ENCODE data around the gene KEL. TPM values are rescaled to one million over a fixed set of nuclear protein-coding genes. Genes with fewer than 3 reads are reported as not detected.

The KEL gene
- total RNA-seq, 1 donor from 2014 or later: 1.5 TPM

- Mint-ChIP-seq H3K27ac (ENCODE audit: unreplicated experiment) (no peak overlapping the region), H3K27me3 (ENCODE audit: unreplicated experiment) (peaks cover 22% of the 10 kb centered on the region), H3K4me1 (ENCODE audit: unreplicated experiment) (peaks cover 11% of the 10 kb centered on the region), H3K9me3 (ENCODE audit: unreplicated experiment) (no peaks in the 10 kb centered on the region), H3K4me3 (ENCODE audit: unreplicated experiment) (no peak overlapping the region), H3K36me3 (ENCODE audit: unreplicated experiment) (no peaks in the 10 kb centered on the region)
- no peak for DNase-seq (ENCODE audit: extremely low spot score, unreplicated experiment)
- TF ChIP-seq, protein P1, sequence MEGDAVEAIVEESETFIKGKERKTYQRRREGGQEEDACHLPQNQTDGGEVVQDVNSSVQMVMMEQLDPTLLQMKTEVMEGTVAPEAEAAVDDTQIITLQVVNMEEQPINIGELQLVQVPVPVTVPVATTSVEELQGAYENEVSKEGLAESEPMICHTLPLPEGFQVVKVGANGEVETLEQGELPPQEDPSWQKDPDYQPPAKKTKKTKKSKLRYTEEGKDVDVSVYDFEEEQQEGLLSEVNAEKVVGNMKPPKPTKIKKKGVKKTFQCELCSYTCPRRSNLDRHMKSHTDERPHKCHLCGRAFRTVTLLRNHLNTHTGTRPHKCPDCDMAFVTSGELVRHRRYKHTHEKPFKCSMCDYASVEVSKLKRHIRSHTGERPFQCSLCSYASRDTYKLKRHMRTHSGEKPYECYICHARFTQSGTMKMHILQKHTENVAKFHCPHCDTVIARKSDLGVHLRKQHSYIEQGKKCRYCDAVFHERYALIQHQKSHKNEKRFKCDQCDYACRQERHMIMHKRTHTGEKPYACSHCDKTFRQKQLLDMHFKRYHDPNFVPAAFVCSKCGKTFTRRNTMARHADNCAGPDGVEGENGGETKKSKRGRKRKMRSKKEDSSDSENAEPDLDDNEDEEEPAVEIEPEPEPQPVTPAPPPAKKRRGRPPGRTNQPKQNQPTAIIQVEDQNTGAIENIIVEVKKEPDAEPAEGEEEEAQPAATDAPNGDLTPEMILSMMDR (IDR thresholded peaks at IDR 0.05): no peak
These were observed 40.7 kb upstream of the KEL start for GRCh38 chr7:143002898-143003297.

GRCh38 chr7:143002106-143002505 lies 39.9 kb upstream of the KEL start:
- TF ChIP-seq, protein P1 (IDR thresholded peaks at IDR 0.05): peak; percentile 38
- peaks cover 21% of the 10 kb centered on the region for H3K27me3 Mint-ChIP-seq (ENCODE audit: unreplicated experiment)

DNA sequence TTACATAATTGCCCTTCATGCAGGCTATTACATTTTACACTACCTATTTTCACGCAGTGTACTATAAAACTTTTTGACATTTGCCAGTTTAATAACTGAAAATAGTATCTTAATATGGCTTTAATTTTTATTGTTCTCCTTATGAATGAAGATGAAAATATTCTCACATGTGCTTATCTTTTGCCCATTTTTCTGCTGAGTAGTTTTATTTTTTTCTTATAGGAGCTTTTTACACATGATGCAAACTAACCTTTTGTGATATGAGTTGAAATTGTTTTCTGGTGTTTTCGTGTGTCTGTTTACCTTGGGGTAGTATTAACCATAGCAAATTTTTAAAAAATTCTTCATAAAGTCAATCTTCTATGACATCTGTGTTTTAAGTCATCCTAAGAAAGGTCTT lies 38.5 kb upstream of the KEL start:
- no peak overlapping the region for H3K4me3 Mint-ChIP-seq (ENCODE audit: unreplicated experiment)
- peaks cover 18% of the 10 kb centered on the region for H3K27me3 Mint-ChIP-seq (ENCODE audit: unreplicated experiment)
- no peak overlapping the region for H3K27ac Mint-ChIP-seq (ENCODE audit: unreplicated experiment)
- H3K4me1 Mint-ChIP-seq (ENCODE audit: unreplicated experiment): peaks cover 10% of the 10 kb centered on the region
- no peaks in the 10 kb centered on the region for H3K9me3 Mint-ChIP-seq (ENCODE audit: unreplicated experiment)
- DNase-seq (ENCODE audit: extremely low spot score, unreplicated experiment): no peak
- no peaks in the 10 kb centered on the region for H3K36me3 Mint-ChIP-seq (ENCODE audit: unreplicated experiment)
- TF ChIP-seq, protein P1 (IDR thresholded peaks at IDR 0.05): no peak

More at GRCh38 chr7:143002106-143002505, 39.9 kb upstream of the KEL start:
- H3K27ac Mint-ChIP-seq (ENCODE audit: unreplicated experiment): no peak overlapping the region
- no peak for DNase-seq (ENCODE audit: extremely low spot score, unreplicated experiment)
- H3K4me1 Mint-ChIP-seq (ENCODE audit: unreplicated experiment): peaks cover 10% of the 10 kb centered on the region
- H3K36me3 Mint-ChIP-seq (ENCODE audit: unreplicated experiment): no peaks in the 10 kb centered on the region
- H3K4me3 Mint-ChIP-seq (ENCODE audit: unreplicated experiment): no peak overlapping the region
- H3K9me3 Mint-ChIP-seq (ENCODE audit: unreplicated experiment): no peaks in the 10 kb centered on the region

- TF ChIP-seq, protein P1 (IDR thresholded peaks at IDR 0.05): no peak
- H3K27ac Mint-ChIP-seq (ENCODE audit: unreplicated experiment): no peak overlapping the region
- no peaks in the 10 kb centered on the region for H3K9me3 Mint-ChIP-seq (ENCODE audit: unreplicated experiment)
- peaks cover 26% of the 10 kb centered on the region for H3K27me3 Mint-ChIP-seq (ENCODE audit: unreplicated experiment)
- no peak overlapping the region for H3K4me3 Mint-ChIP-seq (ENCODE audit: unreplicated experiment)
- H3K36me3 Mint-ChIP-seq (ENCODE audit: unreplicated experiment): no peaks in the 10 kb centered on the region
- peaks cover 6% of the 10 kb centered on the region for H3K4me1 Mint-ChIP-seq (ENCODE audit: unreplicated experiment)
- DNase-seq (ENCODE audit: extremely low spot score, unreplicated experiment): no peak
These were observed 37.6 kb upstream of the KEL start for GRCh38 chr7:142999793-143000192.

DNA sequence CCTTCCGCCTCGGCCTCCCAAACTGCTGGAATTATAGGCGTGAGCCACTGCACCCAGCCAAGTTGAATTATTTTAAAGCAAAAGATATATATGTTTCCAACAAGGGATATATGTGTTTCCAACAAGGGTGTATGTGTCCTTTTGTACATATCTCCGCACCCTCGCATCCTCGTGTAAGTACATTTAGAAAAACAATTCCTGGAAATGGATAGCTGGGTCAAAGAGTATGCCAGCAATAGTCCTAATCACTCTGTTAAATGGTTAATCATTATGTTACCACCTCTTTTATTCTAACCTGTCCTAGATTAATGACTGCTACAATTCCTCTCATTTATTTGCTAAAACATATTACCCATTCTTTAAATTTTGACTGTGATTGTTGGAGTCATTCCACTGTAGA lies 36.8 kb upstream of the KEL start:
- Mint-ChIP-seq H3K27me3 (ENCODE audit: unreplicated experiment) (peaks cover 30% of the 10 kb centered on the region), H3K36me3 (ENCODE audit: unreplicated experiment) (no peaks in the 10 kb centered on the region), H3K4me3 (ENCODE audit: unreplicated experiment) (no peak overlapping the region), H3K9me3 (ENCODE audit: unreplicated experiment) (no peaks in the 10 kb centered on the region), H3K4me1 (ENCODE audit: unreplicated experiment) (peaks cover 6% of the 10 kb centered on the region), H3K27ac (ENCODE audit: unreplicated experiment) (no peak overlapping the region)
- TF ChIP-seq, protein P1 (IDR thresholded peaks at IDR 0.05): no peak
- DNase-seq (ENCODE audit: extremely low spot score, unreplicated experiment): no peak
